GM19023 (cell line): ENCODE data around the gene PRKCB.
"Not testable (repeated sequence)": the region's sequence is repeated elsewhere in the genome, so short reads cannot be mapped to it uniquely, and the experiment has no call there.

Experiments
- ATAC-seq: cut with Tn5 transposase; IDR thresholded peaks from one replicate; pipeline ENCODE4 v1.9.1; 2021; ENCODE audit warnings: mild to moderate bottlenecking, moderate library complexity; ENCODE audit not compliant: unreplicated experiment

PRKCB gene

GRCh38 chr16:23901178-23902033 is 65.6 kb downstream of the PRKCB start:
- ATAC-seq: no peak

DNA sequence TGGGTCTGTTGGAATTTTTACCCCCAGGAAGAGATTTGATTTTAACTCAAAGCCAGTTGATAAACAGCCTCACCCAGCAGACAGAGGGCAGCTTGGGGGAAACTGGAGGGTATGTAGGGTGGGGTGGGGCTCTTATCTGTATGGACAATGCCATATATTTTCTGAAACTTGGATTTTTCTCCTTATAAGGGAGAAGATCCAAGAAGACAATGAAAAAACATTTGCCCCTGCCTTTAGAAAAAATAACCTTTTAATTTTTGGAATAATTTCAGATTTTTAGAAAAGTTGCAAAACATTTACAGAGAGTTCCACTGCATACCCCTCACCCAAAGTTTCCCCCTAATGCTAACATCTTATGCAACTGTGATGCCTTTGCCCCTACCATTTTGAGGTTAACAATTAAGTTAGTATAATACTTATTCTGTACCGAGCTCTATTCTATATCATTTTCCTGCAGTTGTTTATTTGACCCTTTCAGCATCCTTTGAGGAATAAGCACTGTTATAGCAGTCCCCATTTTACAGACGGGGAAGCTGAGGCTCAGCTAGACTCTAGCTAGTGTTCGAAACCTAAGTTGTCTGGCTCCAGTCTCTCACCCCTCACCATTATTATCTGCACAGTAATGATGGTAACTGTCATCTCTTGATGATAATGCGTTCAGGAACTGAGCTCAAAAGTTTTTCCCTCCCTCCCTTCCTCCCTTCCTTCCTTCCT is 66.4 kb downstream of the PRKCB start:
- no peak for ATAC-seq

GRCh38 chr16:23902748-23903414 is 67.1 kb downstream of the PRKCB start:
- no peak for ATAC-seq

GRCh38 chr16:23905027-23905426 is 69.2 kb downstream of the PRKCB start:
- no peak for ATAC-seq

GRCh38 chr16:23907457-23907902 is 71.7 kb downstream of the PRKCB start:
- no peak for ATAC-seq

- ATAC-seq: no peak
Observed at GRCh38 chr16:23907903-23908302, 72.1 kb downstream of the PRKCB start.

DNA sequence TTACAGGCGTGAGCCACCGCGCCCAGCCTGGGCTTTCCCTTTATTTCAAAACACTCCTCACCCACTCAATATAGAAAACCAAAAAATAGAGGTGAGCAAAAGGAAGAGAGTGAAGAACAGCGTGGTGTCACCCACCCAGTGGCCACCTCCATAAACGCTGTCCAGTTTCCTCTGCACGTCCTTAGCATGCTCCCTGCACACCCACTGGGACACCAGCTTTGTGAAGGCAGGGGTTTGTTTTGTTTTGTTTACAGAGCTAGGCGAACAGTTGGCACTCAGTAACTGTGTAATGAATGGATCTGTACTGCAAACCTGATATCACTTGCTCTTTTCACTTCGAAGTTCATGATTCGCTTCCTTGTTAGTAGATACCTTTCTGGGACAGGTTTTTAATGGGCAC is 73.0 kb downstream of the PRKCB start:
- ATAC-seq: no peak

DNA sequence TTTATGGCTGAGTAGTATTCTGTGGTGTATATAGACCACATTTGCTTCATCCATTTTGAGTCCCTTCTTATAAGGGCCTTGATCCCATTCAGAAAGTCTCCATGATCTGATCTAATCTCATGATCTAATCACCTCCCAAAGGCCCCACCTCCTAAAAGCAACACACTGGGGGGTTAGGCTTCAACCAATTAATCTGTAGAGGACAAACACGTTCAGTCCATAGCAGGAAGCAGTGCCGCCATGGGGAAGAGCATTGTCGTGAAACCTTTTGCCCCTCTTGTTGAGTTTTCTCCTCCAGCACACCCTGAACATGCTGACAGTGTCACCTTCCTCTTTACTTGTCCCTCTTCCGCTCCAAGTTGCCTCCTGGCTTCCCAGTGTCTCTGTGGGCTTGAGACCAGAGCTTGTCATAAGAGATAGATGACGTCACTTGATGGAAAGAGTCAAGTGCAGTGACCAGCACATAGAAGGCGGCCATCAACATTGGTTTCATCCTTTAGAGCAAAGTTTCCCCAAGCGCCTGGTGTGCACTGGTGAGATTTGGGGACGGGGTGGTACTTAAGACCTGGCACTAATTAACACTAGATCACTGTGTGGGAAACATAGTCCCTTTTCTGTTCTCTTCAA is 74.1 kb downstream of the PRKCB start:
- no peak for ATAC-seq

- no peak for ATAC-seq
Observed at GRCh38 chr16:23914946-23915530, 79.3 kb downstream of the PRKCB start.

- ATAC-seq: not testable (repeated sequence)
Observed at GRCh38 chr16:23916552-23916951, 80.8 kb downstream of the PRKCB start.

- ATAC-seq: no peak
Observed at GRCh38 chr16:23917621-23918020, 81.8 kb downstream of the PRKCB start.

GRCh38 chr16:23920446-23920845 is 84.7 kb downstream of the PRKCB start:
- ATAC-seq: no peak

DNA sequence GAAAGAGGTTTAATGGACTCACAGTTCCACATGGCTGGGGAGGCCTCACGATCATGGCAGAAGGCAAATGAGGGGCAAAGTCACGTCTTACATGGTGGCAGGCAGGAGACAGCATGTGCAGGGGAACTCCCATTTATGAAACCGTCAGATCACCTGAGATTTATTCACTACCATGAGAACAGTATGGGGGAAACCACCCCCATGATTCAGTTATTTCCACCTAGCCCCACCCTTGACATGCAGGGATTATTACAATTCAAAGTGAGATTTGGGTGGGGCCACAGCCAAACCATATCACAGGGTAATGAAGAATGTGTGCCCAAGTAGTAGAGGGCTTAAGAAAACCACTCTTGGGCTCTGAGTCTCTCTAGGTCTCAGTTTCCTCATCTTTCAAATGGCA is 85.1 kb downstream of the PRKCB start:
- ATAC-seq: no peak

GRCh38 chr16:23922406-23922805 is 86.6 kb downstream of the PRKCB start:
- no peak for ATAC-seq

- no peak for ATAC-seq
Observed at GRCh38 chr16:23924128-23924527, 88.3 kb downstream of the PRKCB start.

DNA sequence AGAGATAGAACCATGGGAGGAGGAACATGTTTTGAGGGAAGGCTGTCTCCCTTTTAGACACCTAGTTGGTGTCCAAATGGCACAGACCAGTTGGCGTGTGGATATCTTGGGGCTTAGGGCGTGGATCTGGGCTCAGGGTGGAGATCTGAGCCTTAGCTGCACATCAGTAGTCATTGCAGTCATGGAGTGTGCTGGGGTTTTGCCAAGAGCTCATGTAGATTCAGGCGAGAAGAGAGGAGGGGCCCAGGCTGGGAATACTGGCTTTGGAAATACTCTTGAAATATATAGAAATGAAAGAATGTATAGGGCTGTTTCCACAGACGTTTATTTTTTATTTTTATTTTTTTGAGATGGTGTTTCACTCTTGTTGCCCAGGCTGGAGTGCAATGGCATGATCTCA is 92.0 kb downstream of the PRKCB start:
- ATAC-seq: no peak

- no peak for ATAC-seq
Observed at GRCh38 chr16:23929237-23929636, 93.5 kb downstream of the PRKCB start.

- ATAC-seq: no peak
Observed at GRCh38 chr16:23929856-23930255, 94.1 kb downstream of the PRKCB start.

- no peak for ATAC-seq
Observed at GRCh38 chr16:23930791-23931190, 95.0 kb downstream of the PRKCB start.

DNA sequence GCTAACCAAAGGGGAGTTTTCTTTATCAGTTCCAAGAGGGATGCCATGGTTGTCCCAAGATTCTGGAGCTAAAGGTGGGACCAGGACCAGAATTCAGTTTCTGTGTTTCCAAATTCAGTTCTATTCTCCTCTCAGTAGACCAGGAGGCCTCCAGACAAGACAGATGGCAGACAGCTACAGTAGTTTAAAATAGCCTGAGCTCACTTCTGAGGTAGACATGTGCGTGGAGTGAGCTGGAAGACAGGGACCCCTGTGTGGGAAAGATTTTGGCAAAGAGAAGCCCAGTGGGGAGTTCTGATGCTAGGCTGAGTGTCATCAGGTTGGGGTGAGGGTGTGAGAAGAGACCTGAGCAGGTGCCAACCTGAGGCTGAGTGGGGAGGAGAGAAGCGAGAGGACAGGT is 95.4 kb downstream of the PRKCB start:
- ATAC-seq: no peak

DNA sequence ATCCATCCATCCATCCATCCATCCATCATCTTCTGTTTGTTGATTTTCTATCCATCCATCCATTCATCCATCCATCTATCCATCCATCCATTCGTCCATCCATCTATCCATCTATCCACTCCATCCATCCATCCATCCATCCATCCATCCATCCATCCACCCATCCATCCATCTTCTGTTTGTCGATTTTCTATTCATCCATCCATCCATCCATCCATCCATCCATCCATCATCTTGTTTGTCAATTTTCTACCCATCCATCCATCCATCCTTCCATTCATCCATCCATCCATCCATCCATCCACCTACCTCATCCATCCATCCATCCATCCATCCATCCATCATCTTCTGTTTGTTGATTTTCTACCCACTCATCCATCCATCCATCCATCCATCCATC is 97.9 kb downstream of the PRKCB start:
- ATAC-seq: not testable (repeated sequence)
